ENCODE results near the gene SPSB1.

The SPSB1 gene

DNA sequence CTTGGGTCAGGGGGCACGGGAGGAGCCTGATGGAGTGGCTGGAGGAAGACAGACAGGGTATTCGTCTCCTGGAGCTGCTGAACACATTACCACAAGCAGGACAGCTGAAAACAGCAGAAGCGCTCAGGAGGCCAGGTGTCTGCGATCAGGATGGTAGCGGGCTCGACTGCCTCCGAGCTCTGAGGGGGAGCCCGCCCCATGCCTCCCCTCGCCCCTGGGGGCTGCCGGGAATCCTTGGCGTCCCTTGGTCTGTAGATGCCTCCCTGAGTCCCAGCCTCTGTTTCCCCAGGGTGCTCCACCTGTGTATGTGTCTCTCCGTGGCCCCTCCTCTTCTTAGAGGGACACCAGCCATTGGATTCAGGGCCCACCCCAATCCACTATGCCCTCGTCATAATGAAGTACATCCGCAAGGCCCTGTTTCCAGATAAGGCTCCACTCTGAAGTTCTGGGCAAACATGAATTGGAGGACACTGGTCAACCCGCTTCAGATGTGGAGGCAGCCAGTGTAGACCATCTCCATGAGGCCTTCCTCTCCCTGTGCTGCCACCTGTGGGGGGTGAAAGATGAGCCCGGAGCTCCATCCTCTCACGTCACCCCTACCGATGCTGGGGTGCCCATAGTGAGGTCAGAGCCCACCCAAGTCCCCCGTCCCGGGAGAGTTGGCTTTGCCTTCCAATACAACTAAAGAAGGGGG is 67.8 kb downstream of the SPSB1 start:
- Mint-ChIP-seq H3K4me3 (no peak overlapping the region), H3K9me3 (peaks cover 7% of the 10 kb centered on the region), H3K36me3 (peaks cover 16% of the 10 kb centered on the region), H3K4me1 (peaks cover 17% of the 10 kb centered on the region), H3K27ac (no peak overlapping the region), H3K27me3 (no peaks in the 10 kb centered on the region)
- ATAC-seq, result no peak

- Mint-ChIP-seq H3K27me3 (no peaks in the 10 kb centered on the region), H3K9me3 (peaks cover 5% of the 10 kb centered on the region), H3K27ac (no peak overlapping the region), H3K4me3 (peak overlapping the region; percentile 66), H3K36me3 (peaks cover 6% of the 10 kb centered on the region), H3K4me1 (peaks cover 17% of the 10 kb centered on the region)
- no peak for ATAC-seq
These were observed 69.1 kb downstream of the SPSB1 start for GRCh38 chr1:9361630-9362260.

DNA sequence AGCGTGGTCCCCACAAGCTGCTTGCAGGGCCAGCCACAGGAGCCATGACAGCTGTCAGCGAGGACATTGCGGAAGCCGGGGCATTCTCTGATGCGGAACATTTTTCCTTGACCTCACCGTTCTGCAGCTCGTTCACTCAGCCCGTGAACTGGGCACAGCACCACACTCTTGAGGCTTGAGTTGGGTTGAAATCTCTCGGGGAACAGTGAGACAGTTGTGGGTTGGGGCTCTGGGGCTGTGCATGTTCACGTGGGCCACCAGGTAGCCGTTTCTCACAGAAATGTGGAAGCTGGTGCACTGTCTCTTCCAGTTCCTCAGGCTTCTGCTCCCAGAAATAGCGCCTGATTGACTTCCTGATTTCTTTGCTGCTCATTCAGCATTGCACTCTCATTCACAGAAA is 69.8 kb downstream of the SPSB1 start:
- peak; percentile 77 for ATAC-seq
- H3K27me3 Mint-ChIP-seq, result no peaks in the 10 kb centered on the region
- no peaks in the 10 kb centered on the region for H3K9me3 Mint-ChIP-seq
- no peaks in the 10 kb centered on the region for H3K36me3 Mint-ChIP-seq
- H3K4me1 Mint-ChIP-seq, result peaks cover 17% of the 10 kb centered on the region
- H3K4me3 Mint-ChIP-seq, result peak overlapping the region; percentile 66
- peak overlapping the region; percentile 65 for H3K27ac Mint-ChIP-seq

- Mint-ChIP-seq H3K27me3 (no peaks in the 10 kb centered on the region), H3K27ac (peak overlapping the region; percentile 65), H3K4me1 (peaks cover 17% of the 10 kb centered on the region), H3K36me3 (no peaks in the 10 kb centered on the region), H3K9me3 (no peaks in the 10 kb centered on the region), H3K4me3 (no peak overlapping the region)
- ATAC-seq, result no peak
These were observed 70.4 kb downstream of the SPSB1 start for GRCh38 chr1:9363061-9363471.

DNA sequence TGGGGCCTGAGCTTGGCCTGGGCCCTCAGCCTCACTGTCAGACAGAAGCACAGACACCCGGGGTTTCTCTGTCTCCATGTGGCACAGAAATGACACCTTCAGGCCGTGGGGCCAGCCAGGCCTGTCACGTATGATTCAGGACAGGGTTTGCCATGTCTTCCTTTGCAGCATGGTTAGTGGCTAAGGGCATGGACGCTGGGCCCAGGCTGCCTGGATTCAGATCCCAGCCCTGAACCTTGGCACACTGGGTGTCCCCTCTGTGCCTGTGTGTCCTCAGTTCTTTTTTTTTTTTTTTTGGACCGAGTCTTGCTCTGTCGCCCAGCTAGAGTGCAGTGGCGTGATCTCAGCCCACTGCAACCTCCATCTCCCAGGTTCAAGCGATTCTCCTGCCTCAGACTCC is 73.6 kb downstream of the SPSB1 start:
- Mint-ChIP-seq H3K27ac (no peak overlapping the region), H3K4me3 (no peak overlapping the region), H3K4me1 (peaks cover 25% of the 10 kb centered on the region), H3K9me3 (no peaks in the 10 kb centered on the region), H3K36me3 (no peaks in the 10 kb centered on the region), H3K27me3 (no peaks in the 10 kb centered on the region)
- no peak for ATAC-seq

DNA sequence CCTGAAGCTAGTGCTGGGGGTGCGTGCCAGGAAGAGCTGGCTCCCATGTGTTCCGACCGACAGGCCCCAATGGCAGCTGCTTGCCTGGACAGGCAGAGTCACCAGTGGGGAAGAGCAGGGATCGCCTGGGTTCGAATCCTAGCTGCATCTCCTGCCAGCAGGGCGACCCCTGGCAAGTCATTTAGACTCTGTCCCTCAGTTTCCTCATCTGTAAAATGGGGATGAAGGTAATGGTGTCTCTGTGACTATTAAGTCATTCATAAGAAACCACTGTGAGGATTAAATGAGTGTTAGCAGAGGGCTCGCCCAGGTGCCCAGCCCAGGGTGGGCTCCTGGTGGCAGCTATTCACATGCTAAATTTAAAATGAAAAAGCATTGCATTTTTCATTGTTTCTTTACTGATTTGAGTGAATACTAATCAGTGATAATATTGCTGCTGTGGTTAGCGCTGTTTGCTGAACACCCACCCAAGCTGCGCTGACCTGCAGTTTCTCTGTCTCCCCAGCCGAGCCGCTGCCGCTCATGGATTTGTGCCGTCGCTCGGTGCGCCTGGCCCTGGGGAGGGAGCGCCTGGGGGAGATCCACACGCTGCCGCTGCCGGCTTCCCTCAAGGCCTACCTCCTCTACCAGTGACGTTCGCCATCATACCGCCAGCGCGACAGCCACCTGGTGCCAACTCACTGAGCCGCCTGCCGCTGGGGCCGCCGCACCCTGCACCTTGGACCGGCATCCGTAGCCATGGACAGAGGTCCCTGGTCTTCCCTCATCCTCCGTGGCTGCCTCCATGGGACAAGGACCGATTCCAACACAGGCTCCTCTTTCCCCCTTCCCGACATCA is 74.5 kb downstream of the SPSB1 start:
- Mint-ChIP-seq H3K4me3 (no peak overlapping the region), H3K27ac (no peak overlapping the region), H3K36me3 (no peaks in the 10 kb centered on the region), H3K4me1 (peaks cover 21% of the 10 kb centered on the region), H3K9me3 (no peaks in the 10 kb centered on the region), H3K27me3 (no peaks in the 10 kb centered on the region)
- ATAC-seq, result no peak

GRCh38 chr1:9367806-9368205 is 75.1 kb downstream of the SPSB1 start:
- no peak overlapping the region for H3K4me3 Mint-ChIP-seq

DNA sequence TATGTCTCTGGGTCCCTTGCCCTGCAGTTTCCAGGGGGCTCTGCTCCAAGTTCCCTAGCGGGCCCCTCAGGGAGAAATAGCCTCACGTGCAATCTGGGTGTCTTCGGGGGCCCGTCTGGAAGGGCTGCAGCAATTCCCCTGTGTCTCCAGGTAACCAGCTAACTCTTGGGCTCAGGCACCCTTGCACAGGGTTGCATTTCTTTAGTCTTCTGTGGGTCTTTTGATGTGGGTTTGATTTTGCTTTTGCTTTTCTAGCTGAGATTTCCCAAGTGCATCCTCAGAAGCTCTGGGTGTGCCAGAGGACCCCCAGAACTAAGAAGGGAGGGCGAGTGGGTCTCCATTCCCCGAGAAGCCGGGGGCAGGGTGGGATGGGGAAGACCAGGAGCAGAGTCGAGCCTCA is 75.7 kb downstream of the SPSB1 start:
- Mint-ChIP-seq H3K4me3 (no peak overlapping the region), H3K27ac (no peak overlapping the region), H3K36me3 (no peaks in the 10 kb centered on the region), H3K27me3 (no peaks in the 10 kb centered on the region), H3K9me3 (no peaks in the 10 kb centered on the region), H3K4me1 (peaks cover 9% of the 10 kb centered on the region)
- no peak for ATAC-seq

More at GRCh38 chr1:9367806-9368205, 75.1 kb downstream of the SPSB1 start:
- H3K9me3 Mint-ChIP-seq, result no peaks in the 10 kb centered on the region
- H3K4me1 Mint-ChIP-seq, result peaks cover 15% of the 10 kb centered on the region
- no peaks in the 10 kb centered on the region for H3K36me3 Mint-ChIP-seq
- no peak for ATAC-seq
- H3K27ac Mint-ChIP-seq, result no peak overlapping the region
- H3K27me3 Mint-ChIP-seq, result no peaks in the 10 kb centered on the region

DNA sequence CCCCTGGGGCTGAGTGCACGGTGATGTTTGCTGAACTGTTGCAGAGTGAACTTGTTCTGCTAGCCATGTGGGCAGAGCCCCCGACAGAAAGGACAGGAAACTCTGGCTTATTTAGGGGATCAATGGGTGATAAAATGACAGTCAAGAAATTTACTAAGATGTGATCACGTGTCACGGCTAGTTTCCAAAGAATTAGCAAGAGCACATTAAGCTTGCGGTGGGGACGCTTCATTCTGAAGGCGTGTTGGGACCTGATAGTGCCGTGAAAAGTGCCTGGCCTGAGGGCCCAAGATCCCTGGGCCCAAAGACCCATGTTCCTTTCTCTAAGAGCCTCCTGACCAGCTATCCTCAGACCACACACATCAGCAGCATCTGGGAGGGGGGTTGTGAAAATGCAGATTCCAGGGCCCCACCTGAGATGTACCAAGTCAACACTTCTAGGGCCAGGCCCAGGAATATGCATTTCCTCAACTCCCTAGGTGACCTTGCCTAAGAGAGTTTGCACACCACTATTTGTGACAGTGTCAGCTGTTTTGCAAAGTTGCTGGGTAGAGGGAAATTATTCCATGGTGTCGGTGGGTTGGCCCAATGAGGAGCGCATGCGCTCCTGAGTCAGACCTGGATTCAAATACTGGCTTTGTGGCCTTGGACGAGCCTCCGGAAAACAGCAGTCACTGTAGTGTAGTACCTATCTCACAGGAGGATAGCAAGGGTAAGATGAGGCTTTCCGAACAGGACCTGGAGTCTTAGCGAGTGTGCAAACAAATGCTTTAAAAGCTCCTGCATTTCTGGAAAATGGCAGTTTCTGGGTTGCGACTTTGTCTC is 77.5 kb downstream of the SPSB1 start:
- ATAC-seq, result no peak
- peaks cover 8% of the 10 kb centered on the region for H3K4me1 Mint-ChIP-seq
- H3K9me3 Mint-ChIP-seq, result no peaks in the 10 kb centered on the region
- H3K27me3 Mint-ChIP-seq, result no peaks in the 10 kb centered on the region
- H3K36me3 Mint-ChIP-seq, result no peaks in the 10 kb centered on the region
- no peak overlapping the region for H3K27ac Mint-ChIP-seq
- no peak overlapping the region for H3K4me3 Mint-ChIP-seq

GRCh38 chr1:9371391-9371935 is 78.8 kb downstream of the SPSB1 start:
- Mint-ChIP-seq H3K27ac (no peak overlapping the region), H3K36me3 (no peaks in the 10 kb centered on the region), H3K4me1 (peaks cover 8% of the 10 kb centered on the region)

DNA sequence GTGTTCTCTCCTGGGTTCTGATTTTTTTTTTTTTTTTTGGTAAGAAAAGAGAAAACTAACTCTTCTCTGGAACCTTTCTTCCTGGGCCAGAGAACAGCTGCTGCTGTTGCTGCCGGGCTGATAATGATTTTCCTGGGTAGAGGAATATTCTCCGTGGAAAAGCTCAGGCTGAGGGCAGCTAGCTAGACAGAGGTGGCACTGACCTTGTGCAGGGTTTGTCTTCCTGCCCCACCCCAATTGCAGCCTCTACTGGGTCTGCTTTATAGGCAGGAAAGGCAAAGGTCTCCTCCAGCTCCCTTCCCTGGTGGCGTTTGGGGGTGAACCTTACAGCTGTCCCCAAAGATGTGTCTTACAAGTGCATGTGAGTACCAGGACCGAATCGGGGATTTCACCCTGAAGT is 79.3 kb downstream of the SPSB1 start:
- peaks cover 8% of the 10 kb centered on the region for H3K4me1 Mint-ChIP-seq
- H3K36me3 Mint-ChIP-seq, result no peaks in the 10 kb centered on the region
- no peak for ATAC-seq
- H3K4me3 Mint-ChIP-seq, result no peak overlapping the region
- no peaks in the 10 kb centered on the region for H3K27me3 Mint-ChIP-seq
- H3K9me3 Mint-ChIP-seq, result no peaks in the 10 kb centered on the region
- no peak overlapping the region for H3K27ac Mint-ChIP-seq

More at GRCh38 chr1:9371391-9371935, 78.8 kb downstream of the SPSB1 start:
- H3K27me3 Mint-ChIP-seq, result no peaks in the 10 kb centered on the region
- no peak for ATAC-seq
- no peak overlapping the region for H3K4me3 Mint-ChIP-seq
- no peaks in the 10 kb centered on the region for H3K9me3 Mint-ChIP-seq

DNA sequence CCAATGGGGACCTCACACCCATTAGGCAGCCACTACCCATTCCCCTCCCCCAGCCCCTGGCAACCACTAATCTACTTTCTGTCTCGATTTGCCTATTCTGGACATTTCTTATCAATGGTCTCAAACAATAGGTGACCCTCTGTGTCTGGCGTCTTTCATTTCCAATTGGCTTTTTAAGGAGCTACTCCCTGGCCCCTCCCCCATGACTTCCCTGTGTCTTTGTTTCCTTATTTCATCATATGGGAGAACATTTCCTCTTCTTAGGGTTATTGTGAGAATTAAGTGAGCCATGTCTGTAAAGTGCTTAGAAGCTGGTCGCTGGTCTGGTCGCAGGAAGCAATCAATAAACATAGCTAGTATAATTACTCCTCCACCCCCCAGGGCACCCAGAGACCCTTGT is 80.9 kb downstream of the SPSB1 start:
- Mint-ChIP-seq H3K36me3 (no peaks in the 10 kb centered on the region), H3K9me3 (no peaks in the 10 kb centered on the region), H3K27ac (no peak overlapping the region), H3K27me3 (no peaks in the 10 kb centered on the region), H3K4me1 (peaks cover 8% of the 10 kb centered on the region), H3K4me3 (no peak overlapping the region)
- ATAC-seq, result no peak

DNA sequence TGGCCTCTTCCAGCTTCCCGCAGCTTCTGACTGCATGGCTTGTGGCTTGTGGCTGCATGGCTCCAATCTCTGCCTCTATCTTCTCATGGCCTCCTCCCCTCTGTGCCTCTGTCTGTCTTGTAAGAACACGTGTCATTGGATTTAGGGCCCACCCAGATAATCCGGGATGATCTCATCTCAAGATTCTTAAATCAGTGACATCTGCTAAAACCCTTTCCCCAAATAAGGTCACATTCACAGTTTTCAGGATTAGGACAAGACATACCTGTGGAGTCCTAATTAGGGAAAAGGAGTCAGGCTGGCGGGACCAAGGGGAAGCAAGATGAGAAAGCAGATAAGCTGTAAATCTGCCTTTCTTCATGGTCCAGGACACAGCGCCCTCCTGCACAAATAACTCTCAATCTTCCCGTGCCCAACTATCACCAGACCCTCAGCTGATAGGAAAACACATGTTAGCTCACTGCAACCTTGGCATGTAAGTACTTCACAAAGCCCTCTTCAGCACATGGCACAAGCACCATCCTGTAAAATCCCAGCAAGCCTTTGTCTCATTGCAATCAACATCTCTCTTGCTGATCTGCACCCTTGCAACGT is 82.2 kb downstream of the SPSB1 start:
- Mint-ChIP-seq H3K27me3 (no peaks in the 10 kb centered on the region), H3K27ac (no peak overlapping the region), H3K36me3 (no peaks in the 10 kb centered on the region), H3K4me3 (no peak overlapping the region), H3K9me3 (no peaks in the 10 kb centered on the region), H3K4me1 (peaks cover 2% of the 10 kb centered on the region)
- ATAC-seq, result no peak

DNA sequence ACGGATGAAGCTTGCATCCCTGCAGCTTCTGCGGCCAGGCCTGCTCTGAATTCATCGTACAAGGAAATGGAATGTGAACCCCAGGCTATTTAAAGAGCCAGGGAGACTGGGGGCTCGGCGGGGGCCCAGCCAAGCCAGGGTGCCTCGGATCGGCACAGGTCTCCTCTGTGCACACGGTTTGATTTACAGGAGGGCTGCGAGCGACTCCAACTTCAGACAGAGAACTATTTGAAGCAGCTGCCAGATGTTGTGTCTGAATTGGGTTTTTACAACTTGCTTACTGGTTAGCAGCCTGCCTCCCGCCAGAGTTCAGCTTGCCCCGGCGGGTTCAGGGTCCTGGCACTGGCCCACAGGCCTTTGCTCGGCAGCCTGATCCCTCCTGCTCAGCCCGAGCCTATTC is 83.2 kb downstream of the SPSB1 start:
- ATAC-seq, result no peak
- Mint-ChIP-seq H3K27me3 (no peaks in the 10 kb centered on the region), H3K4me3 (no peak overlapping the region)

More for the DNA sequence above, 83.2 kb downstream of the SPSB1 start:
- H3K9me3 Mint-ChIP-seq, result no peaks in the 10 kb centered on the region
- no peak overlapping the region for H3K27ac Mint-ChIP-seq
- no peaks in the 10 kb centered on the region for H3K4me1 Mint-ChIP-seq
- H3K36me3 Mint-ChIP-seq, result no peaks in the 10 kb centered on the region
